ENCODE measurements around the gene TANGO2. TPM values are rescaled to one million over a fixed set of nuclear protein-coding genes. Genes with fewer than 3 reads are reported as not detected.

The TANGO2 gene
- total and polyA plus RNA-seq, 9 of the 15 experiments (the other 6 are each of a cell fraction or from before 2014, with no cell fraction given): 15.5 to 94.9 (median 70.1) TPM

DNA sequence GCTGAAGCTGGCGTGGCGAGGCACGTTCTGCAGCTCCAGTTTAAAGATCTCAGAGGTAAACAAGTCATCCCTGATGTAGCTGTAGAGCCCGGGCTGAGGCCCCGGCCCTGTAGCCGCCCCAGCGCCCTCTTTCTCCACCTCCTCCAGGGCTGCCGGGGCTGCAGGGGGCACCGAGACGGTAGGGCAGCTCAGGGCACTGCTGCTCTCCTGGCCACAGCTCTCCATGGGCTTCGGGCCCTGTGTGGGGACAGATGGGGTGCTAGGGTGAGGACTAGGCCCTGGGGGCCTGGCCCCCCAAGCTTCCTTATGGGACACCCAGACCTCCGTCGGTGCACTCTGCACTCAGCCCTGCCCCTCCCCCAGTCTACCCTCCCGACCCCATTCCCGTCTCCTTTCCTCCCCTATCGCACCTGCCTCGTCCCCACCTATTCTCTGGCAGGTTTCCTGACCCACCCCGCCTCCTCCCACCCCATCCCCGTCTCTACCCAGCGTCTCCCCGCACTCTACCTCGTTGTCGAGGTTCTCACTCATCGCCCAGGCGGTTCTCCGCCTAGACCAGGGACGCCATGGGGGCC, 95.6 kb downstream of the TANGO2 start (continued):
- TF ChIP-seq, protein P1, sequence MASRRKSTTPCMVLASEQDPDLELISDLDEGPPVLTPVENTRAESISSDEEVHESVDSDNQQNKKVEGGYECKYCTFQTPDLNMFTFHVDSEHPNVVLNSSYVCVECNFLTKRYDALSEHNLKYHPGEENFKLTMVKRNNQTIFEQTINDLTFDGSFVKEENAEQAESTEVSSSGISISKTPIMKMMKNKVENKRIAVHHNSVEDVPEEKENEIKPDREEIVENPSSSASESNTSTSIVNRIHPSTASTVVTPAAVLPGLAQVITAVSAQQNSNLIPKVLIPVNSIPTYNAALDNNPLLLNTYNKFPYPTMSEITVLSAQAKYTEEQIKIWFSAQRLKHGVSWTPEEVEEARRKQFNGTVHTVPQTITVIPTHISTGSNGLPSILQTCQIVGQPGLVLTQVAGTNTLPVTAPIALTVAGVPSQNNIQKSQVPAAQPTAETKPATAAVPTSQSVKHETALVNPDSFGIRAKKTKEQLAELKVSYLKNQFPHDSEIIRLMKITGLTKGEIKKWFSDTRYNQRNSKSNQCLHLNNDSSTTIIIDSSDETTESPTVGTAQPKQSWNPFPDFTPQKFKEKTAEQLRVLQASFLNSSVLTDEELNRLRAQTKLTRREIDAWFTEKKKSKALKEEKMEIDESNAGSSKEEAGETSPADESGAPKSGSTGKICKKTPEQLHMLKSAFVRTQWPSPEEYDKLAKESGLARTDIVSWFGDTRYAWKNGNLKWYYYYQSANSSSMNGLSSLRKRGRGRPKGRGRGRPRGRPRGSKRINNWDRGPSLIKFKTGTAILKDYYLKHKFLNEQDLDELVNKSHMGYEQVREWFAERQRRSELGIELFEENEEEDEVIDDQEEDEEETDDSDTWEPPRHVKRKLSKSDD (conservative IDR thresholded peaks at IDR 0.05; ENCODE audit: low read length): no peak
- peak; percentile 77 for TF ChIP-seq CHD1 (IDR thresholded peaks at IDR 0.05; ENCODE audit: low read length)
- TF ChIP-seq SMARCC2 (IDR thresholded peaks at IDR 0.05; ENCODE audit: low read depth): 0 out of 2 replicates have a peak, but pooled peaks have one; percentile 42
- TF ChIP-seq ZNF512 (tag; IDR thresholded peaks at IDR 0.05): no peak
- TF ChIP-seq ZBTB26 (CRISPR knock-in tag; IDR thresholded peaks at IDR 0.05): peak; percentile 89
- TF ChIP-seq PKNOX1 (IDR thresholded peaks at IDR 0.05): no peak
- TF ChIP-seq, protein P2, sequence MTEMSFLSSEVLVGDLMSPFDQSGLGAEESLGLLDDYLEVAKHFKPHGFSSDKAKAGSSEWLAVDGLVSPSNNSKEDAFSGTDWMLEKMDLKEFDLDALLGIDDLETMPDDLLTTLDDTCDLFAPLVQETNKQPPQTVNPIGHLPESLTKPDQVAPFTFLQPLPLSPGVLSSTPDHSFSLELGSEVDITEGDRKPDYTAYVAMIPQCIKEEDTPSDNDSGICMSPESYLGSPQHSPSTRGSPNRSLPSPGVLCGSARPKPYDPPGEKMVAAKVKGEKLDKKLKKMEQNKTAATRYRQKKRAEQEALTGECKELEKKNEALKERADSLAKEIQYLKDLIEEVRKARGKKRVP (CRISPR knock-in tag; IDR thresholded peaks at IDR 0.05): peak; percentile 47; the same call in 1 of the 2 replicates
- peak; percentile 83 for TF ChIP-seq POLR2B (IDR thresholded peaks at IDR 0.05; ENCODE audit: low read depth, partially characterized antibody)
- TF ChIP-seq SMAD3 (CRISPR knock-in tag; conservative IDR thresholded peaks at IDR 0.05): 0 out of 2 replicates have a peak, but pooled peaks have one; percentile 43
- peak in 1 of 2 experiments; percentile 64; a peak in 1 of 4 replicates for TF ChIP-seq TEAD1 (CRISPR knock-in tag; IDR thresholded peaks at IDR 0.05)
- TF ChIP-seq ZNF24 (IDR thresholded peaks at IDR 0.05): no peak
- TF ChIP-seq DMBX1 (CRISPR knock-in tag; IDR thresholded peaks at IDR 0.05; ENCODE audit: borderline replicate concordance): no peak
- TF ChIP-seq ZNF347 (CRISPR knock-in tag; IDR thresholded peaks at IDR 0.05; ENCODE audit: low read depth): 0 out of 2 replicates have a peak, but pooled peaks have one; percentile 24
- TF ChIP-seq KDM5B (IDR thresholded peaks at IDR 0.05; ENCODE audit: insufficient replicate concordance, low read depth, low read length): peak; percentile 28
- 0 out of 2 replicates have a peak, but pooled peaks have one; percentile 6 for TF ChIP-seq GABPB2 (CRISPR knock-in tag; conservative IDR thresholded peaks at IDR 0.05)
- TF ChIP-seq MBD2 (IDR thresholded peaks at IDR 0.05; ENCODE audit: borderline replicate concordance, low read depth): no peak
- TF ChIP-seq HLTF (IDR thresholded peaks at IDR 0.05): peak; percentile 99; the same call in 1 of the 2 replicates
- 0 out of 2 replicates have a peak, but pooled peaks have one; percentile 51 for TF ChIP-seq ZNF586 (CRISPR knock-in tag; conservative IDR thresholded peaks at IDR 0.05)
- peak; percentile 40; the same call in 1 of the 2 replicates for TF ChIP-seq ZNF436 (CRISPR knock-in tag; IDR thresholded peaks at IDR 0.05)
- TF ChIP-seq NR2F6 (CRISPR knock-in tag; IDR thresholded peaks at IDR 0.05): peak; percentile 43; the same call in 1 of the 2 replicates
- TF ChIP-seq PHB (CRISPR knock-in tag; IDR thresholded peaks at IDR 0.05): no peak
- TF ChIP-seq C11orf30 (IDR thresholded peaks at IDR 0.05; ENCODE audit: low read depth): no peak

All from K562 (cell line).